Duodenal mucosa (tissue), 2 donors: ENCODE results near the gene SREBF2.
A peak's percentile ranks its signal among the peaks of the same experiment; 100 is the strongest.

Experiments used
- H3K27ac ChIP-seq: one replicate; pipeline ENCODE4 v1.7.0; 2013; ENCODE audit warnings: low read depth, low read length
- H3K27me3 ChIP-seq, 2 donors: one replicate each; pipeline ENCODE4 v1.7.0; 2013; ENCODE audit warnings: low read length in 2 of 2, control low read depth in 1 of 2; ENCODE audit not compliant: insufficient read depth in 2 of 2, control insufficient read depth in 1 of 2
- H3K36me3 ChIP-seq, 2 donors: one replicate each; pipeline ENCODE4 v1.7.0; 2013; ENCODE audit warnings: low read length in 2 of 2, control low read depth in 1 of 2; ENCODE audit not compliant: insufficient read depth in 2 of 2, control insufficient read depth in 1 of 2
- H3K4me1 ChIP-seq, 2 donors: one replicate each; pipeline ENCODE4 v1.7.0; 2013; ENCODE audit warnings: low read length in 2 of 2, control low read depth in 1 of 2; ENCODE audit not compliant: insufficient read depth in 2 of 2, control insufficient read depth in 1 of 2
- H3K4me3 ChIP-seq, 2 donors: one replicate each; pipeline ENCODE4 v1.7.0; 2013; ENCODE audit warnings: low read length in 2 of 2, low read depth in 1 of 2
- H3K9ac ChIP-seq, 2 donors: one replicate each; pipeline ENCODE4 v1.7.0; 2013; ENCODE audit warnings: low read length in 2 of 2, low read depth in 1 of 2
- H3K9me3 ChIP-seq, 2 donors: one replicate each; pipeline ENCODE4 v1.7.0; 2013; ENCODE audit warnings: low read length in 2 of 2, control low read depth in 1 of 2; ENCODE audit not compliant: control insufficient read depth in 1 of 2

SREBF2 gene

GRCh38 chr22:41832553-41833368 is at the start of gene SREBF2:
Gene SREBF2 (plus strand): TSS chr22:41833105. CDS start chr22:41833271, 166 bp downstream.
- H3K27ac ChIP-seq, result peak within 1 kb of the TSS; percentile 91
- peak within 1 kb of the TSS; percentile 73 to 86 for H3K4me3 ChIP-seq
- peak within 1 kb of the TSS; percentile 85 to 97 for H3K9ac ChIP-seq
- no peaks in the 10 kb centered on the region for H3K27me3 ChIP-seq
- H3K9me3 ChIP-seq, result no peaks in the 10 kb centered on the region
- peaks cover 0 to 14% of the 10 kb centered on the region in 2 donors for H3K36me3 ChIP-seq
- H3K4me1 ChIP-seq, result peaks cover 19 to 44% of the 10 kb centered on the region in 2 donors

GRCh38 chr22:41787331-41787730 is 45.6 kb upstream of the SREBF2 start:
- H3K9ac ChIP-seq, result no peak overlapping the region
- H3K27ac ChIP-seq, result no peak overlapping the region
- H3K9me3 ChIP-seq, result no peaks in the 10 kb centered on the region
- no peaks in the 10 kb centered on the region for H3K4me1 ChIP-seq
- H3K4me3 ChIP-seq, result no peak overlapping the region
- H3K27me3 ChIP-seq, result no peaks in the 10 kb centered on the region
- no peaks in the 10 kb centered on the region for H3K36me3 ChIP-seq

GRCh38 chr22:41793871-41794270 is 39.0 kb upstream of the SREBF2 start:
- Histone ChIP-seq H3K9ac (no peak overlapping the region), H3K4me1 (no peaks in the 10 kb centered on the region), H3K27me3 (no peaks in the 10 kb centered on the region), H3K4me3 (no peak overlapping the region), H3K27ac (no peak overlapping the region), H3K9me3 (no peaks in the 10 kb centered on the region), H3K36me3 (peaks cover 0 to 4% of the 10 kb centered on the region in 2 donors)

- H3K27ac ChIP-seq, result no peak overlapping the region
- H3K9me3 ChIP-seq, result no peaks in the 10 kb centered on the region
- peaks cover 21 to 23% of the 10 kb centered on the region in 2 donors for H3K4me1 ChIP-seq
- H3K9ac ChIP-seq, result peak overlapping the region in 1 of 2 donors; percentile 94
- peaks cover 0 to 4% of the 10 kb centered on the region in 2 donors for H3K36me3 ChIP-seq
- H3K27me3 ChIP-seq, result no peaks in the 10 kb centered on the region
- H3K4me3 ChIP-seq, result no peak overlapping the region
Observed at GRCh38 chr22:41798736-41799135, 34.2 kb upstream of the SREBF2 start.

GRCh38 chr22:41799486-41800347 is 33.2 kb upstream of the SREBF2 start:
- no peaks in the 10 kb centered on the region for H3K9me3 ChIP-seq
- H3K4me3 ChIP-seq, result peak overlapping the region; percentile 78 to 91
- peak overlapping the region; percentile 80 for H3K27ac ChIP-seq
- H3K4me1 ChIP-seq, result peaks cover 21 to 23% of the 10 kb centered on the region in 2 donors
- no peaks in the 10 kb centered on the region for H3K36me3 ChIP-seq
- H3K27me3 ChIP-seq, result no peaks in the 10 kb centered on the region
- H3K9ac ChIP-seq, result peak overlapping the region; percentile 93 to 94

- Histone ChIP-seq H3K9me3 (no peaks in the 10 kb centered on the region), H3K36me3 (no peaks in the 10 kb centered on the region), H3K27ac (peak within 1 kb of the TSS; percentile 80), H3K27me3 (no peaks in the 10 kb centered on the region), H3K9ac (peak within 1 kb of the TSS; percentile 93 to 94), H3K4me3 (peak within 1 kb of the TSS; percentile 78 to 91), H3K4me1 (peaks cover 21 to 23% of the 10 kb centered on the region in 2 donors)
Observed at GRCh38 chr22:41800348-41801146, 32.4 kb upstream of the SREBF2 start, which contains the start of gene CCDC134. Gene CCDC134 (plus strand): TSS chr22:41800679. CDS start chr22:41808891, 8,212 bp downstream.

- H3K27me3 ChIP-seq, result no peaks in the 10 kb centered on the region
- H3K4me1 ChIP-seq, result peaks cover 21 to 23% of the 10 kb centered on the region in 2 donors
- no peak overlapping the region for H3K27ac ChIP-seq
- H3K9ac ChIP-seq, result peak overlapping the region; percentile 93 to 94
- no peaks in the 10 kb centered on the region for H3K36me3 ChIP-seq
- H3K9me3 ChIP-seq, result no peaks in the 10 kb centered on the region
- H3K4me3 ChIP-seq, result peak overlapping the region; percentile 78 to 91
Observed at GRCh38 chr22:41801147-41801819, 31.6 kb upstream of the SREBF2 start.

GRCh38 chr22:41801886-41802285 is 31.0 kb upstream of the SREBF2 start:
- Histone ChIP-seq H3K27ac (no peak overlapping the region), H3K9ac (peak overlapping the region; percentile 93 to 94), H3K27me3 (no peaks in the 10 kb centered on the region), H3K9me3 (no peaks in the 10 kb centered on the region), H3K36me3 (no peaks in the 10 kb centered on the region), H3K4me3 (peak overlapping the region; percentile 78 to 91), H3K4me1 (peaks cover 21 to 23% of the 10 kb centered on the region in 2 donors)

- no peaks in the 10 kb centered on the region for H3K9me3 ChIP-seq
- H3K4me3 ChIP-seq, result no peak overlapping the region
- H3K27me3 ChIP-seq, result no peaks in the 10 kb centered on the region
- peaks cover 12 to 15% of the 10 kb centered on the region in 2 donors for H3K4me1 ChIP-seq
- no peak overlapping the region for H3K9ac ChIP-seq
- peaks cover 9 to 16% of the 10 kb centered on the region in 2 donors for H3K36me3 ChIP-seq
- no peak overlapping the region for H3K27ac ChIP-seq
Observed at GRCh38 chr22:41805639-41806038, 27.3 kb upstream of the SREBF2 start.
